Hepatic stellate cell (primary cell): ENCODE results near the gene HIPK2.

Experiments
- DNase-seq: peaks from one replicate; pipeline ENCODE4 v3.0.0; 2011; ENCODE audit warnings: low spot score

HIPK2 gene

DNA sequence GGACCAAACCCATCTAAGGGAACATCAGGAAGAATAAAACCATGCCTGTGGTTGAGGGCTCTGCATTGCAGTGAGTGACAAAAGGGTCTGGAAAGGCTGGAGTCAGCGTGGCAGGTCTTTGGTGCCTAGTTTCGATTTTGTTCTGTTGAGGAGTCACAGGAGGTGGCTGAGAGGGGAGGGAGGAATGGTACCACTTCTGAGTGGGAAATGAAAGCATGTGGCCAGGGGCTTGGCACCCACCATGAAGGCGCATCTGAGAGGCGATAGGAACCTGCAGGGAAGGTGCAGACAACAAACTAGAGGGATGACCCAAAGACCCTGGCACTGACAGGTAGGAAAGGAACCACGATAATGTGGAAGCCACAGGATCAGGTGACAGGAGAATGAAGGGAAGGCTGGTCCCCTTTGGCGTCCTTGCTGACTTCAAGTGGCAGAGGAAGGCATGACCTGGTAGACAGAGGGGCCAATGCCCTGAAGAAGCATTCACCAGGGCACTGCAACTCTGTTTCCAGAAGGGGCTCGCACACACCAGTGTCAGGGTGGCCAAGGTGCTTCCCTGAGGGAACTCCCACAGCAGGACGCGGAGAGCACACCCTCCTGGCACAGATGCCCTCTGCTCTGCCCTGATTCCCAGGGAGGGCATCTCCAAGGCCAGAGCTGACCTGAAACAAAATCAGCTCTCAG lies 41.7 kb downstream of the HIPK2 start:
- DNase-seq, result no peak

DNA sequence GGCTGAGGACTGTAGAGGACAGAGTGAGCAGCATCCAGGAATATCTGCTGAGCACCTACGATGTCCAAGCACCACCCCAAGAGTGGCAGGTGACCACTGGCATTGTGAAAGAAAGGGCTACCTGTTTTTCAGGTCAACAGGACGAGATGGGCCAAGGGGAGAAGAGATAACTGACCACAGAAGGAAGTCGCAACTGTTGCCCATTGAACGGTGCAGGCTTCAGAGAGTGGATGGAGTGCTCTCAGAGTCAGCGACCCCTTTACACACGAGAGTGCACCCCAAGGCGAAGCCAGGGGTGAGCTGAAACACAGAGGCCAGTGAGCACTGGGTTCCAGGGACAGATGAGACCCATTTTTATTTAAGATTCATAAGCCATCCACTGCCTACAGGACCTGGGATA lies 42.3 kb downstream of the HIPK2 start:
- DNase-seq, result no peak

DNA sequence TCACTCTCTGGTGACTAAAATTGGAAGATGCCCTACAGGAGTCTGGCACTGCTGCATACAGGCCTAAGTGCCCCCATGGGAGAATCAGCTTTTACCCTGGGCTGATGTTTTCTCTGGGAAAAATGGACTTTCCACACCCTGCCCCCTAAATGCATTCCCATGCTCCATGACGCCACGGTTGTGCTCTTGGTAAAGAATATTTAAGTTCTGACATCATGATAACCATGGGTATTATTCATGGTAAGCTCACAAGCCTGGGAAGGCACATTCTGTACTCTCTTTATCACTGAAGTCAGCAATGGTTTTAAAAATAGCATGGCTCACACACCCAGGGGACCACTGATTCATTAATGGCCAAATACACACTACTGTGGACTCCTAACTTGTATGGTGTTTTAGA lies 43.4 kb downstream of the HIPK2 start:
- DNase-seq, result peak; percentile 68

DNA sequence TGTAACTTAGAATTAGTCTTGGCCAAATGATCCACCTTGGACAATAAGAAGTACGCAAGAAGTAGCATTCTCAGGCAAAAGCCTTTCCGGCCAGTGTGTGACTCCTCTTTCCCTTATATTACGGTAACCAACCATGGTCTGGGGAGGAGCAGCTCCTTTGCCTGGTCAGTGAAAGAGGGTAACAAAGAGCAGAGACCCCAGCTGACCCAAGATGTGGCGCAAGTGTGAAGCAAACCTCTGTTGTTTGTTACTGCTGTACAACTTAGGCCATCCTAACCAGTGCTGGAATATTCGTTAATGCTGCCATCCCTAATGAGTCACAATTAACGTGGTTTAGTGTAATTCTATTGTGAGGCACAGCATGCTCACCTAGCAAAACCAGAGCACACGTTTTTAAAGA lies 44.0 kb downstream of the HIPK2 start:
- no peak for DNase-seq

DNA sequence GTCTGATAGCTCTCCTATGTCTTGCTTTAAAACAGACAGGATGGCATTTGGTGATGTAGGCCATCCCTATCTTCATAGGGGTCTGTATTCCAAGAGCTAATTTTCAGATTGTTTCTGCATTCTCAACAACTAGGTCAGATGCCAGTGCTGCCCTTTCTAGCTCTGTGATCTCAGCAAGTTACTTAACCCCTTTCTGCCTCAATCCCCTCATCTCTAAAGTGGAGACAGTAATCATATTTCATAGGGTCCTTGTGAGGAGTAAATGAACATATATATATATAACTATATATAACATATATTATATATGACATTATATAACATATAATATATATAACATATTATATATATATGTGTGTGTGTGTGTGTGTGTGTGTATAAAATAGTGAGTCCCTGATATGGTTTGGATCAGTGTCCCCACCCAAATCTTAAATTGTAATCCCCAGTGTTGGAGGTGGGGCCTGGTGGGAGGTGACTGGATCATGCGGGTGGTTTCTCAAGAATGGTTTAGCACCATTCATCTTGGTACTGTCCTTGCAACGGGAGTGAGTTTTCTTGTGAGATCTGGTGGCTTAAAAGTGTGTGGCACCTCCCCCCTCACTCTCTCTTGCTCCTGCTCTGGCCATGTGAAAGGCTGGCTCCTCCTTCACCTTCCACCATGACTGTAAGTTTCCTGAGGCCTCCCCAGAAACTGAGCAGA lies 45.2 kb downstream of the HIPK2 start:
- no peak for DNase-seq

DNA sequence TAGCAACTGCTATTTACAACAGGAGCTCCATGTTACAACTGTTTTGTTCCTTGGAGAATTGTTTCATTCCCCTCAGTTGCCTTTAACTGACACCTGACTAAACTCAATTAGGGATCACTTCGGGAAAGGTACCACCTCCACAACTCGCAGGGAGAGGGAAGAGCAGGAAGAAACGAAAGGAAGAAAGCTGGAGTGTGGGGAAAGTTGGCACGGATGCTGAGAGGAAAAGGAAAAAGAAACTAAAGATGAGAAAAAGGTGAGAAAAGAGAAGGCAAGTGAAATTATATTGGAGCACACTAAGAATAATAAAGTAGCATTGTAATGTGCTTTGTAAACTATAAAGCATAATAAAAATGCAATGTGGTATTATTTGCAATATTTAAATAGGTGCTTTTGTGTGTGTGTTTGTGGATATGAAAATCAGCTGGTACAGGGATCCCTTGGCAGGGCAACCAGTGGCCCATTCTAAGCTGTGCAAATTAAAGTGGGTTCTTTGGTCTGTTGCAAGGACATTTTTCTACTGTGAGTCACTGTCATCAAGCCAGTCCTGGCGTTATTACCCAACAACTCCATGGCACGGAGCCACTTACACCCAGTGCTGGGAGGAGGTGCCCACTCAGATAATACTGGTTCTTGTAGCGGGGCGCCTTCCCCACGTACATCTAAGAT lies 45.9 kb downstream of the HIPK2 start:
- DNase-seq, result peak; percentile 62

DNA sequence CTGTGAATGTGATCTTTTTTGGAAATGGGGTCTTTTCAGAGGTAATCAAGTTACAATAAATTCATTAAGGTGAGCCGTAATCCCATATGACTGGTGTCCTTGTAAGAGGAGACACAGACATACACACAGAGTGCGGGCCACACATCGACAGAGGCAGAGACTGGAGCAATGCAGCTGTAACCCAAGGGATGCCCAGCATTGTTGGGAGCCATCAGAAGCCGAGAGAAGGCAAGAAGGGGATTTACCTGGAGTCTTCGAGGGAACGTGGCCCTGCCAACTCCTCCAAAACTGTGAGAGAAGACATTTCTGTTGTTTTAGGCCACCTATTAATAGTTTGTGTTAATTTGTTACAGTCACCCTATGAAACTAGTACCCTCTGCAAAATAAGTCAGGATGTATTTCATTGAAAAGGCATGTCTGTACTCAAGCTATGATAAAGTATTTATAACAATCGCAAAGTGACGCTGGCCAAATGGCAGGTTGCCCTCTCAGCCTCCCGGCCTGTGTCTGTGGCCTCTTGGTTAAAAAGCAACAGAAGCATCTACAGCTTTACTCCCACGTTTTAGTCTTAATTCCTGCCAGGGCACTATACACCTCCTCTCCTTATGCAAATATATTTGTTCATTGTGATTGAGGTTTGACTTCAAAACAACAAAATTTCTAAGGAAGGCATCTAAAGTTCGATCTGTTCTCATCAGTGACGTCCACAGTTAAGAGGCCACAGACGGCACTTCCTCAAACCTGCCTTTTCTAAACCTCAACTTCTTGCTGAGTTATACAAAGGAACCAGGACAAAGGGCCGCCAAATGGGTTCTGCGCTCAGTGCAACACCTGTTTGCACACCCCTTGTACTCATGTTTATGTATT lies 46.8 kb downstream of the HIPK2 start:
- no peak for DNase-seq

DNA sequence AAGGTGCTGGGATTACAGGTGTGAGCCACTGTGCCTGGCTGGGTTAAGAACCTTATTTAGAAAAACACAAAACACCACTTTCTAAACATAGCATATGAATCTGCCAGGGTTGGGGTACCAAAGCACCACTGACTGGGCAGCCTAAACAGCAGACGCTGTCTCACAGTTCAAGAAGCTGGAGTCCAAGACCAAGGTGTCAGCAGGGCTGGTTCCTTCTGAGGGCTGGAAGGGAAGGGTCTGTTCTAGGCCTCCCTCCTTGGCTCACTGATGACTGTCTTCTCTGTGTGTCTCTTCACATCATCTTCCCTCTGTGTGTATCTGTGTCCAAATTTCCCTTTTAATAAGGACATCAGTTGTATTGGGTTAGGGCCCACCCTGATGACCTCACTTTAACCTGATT lies 49.6 kb downstream of the HIPK2 start:
- DNase-seq, result no peak

DNA sequence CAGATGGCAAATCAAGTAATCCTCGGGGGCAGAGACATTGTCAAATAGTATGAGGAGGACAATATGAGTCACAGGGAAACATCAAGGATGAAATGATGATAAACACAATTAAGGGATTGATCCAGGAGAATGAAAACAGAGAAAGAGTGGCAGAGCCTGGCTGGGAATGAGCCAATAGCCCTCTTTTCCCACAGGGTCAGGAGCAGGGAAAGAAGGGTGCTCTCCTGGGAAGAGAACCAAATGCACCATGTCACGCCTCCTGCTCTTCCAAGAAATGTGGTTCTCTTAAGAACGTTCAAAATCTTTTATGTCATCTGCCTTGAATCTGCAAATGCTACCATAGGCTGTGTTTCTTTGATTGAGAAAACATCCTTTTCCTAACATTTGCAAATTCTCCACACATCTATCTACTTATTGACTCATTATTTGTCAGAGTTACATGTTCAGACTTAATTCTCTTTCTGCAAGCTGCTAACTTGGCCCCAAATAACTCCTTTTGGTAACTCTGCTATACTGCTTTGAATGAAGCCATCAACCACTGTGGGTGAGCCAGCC lies 50.6 kb downstream of the HIPK2 start:
- DNase-seq, result no peak

DNA sequence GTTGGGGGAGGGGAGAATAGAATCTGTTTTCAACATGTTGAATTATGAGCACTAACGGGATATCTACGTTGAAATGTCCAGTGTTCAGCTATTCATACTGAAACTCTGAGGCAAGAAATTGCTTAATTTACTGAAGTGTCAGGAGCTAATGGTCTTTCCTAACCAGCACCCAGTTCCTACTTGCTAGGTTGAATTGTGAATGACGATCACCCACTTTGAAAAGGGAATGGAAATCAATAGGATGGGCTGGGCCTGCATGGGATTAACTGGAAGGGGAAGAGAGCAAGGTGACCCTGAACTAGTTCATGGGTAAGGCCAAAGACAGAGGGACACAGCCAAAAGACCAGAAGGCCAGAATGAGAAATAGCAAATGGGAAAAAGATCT lies 51.3 kb downstream of the HIPK2 start:
- DNase-seq, result no peak

DNA sequence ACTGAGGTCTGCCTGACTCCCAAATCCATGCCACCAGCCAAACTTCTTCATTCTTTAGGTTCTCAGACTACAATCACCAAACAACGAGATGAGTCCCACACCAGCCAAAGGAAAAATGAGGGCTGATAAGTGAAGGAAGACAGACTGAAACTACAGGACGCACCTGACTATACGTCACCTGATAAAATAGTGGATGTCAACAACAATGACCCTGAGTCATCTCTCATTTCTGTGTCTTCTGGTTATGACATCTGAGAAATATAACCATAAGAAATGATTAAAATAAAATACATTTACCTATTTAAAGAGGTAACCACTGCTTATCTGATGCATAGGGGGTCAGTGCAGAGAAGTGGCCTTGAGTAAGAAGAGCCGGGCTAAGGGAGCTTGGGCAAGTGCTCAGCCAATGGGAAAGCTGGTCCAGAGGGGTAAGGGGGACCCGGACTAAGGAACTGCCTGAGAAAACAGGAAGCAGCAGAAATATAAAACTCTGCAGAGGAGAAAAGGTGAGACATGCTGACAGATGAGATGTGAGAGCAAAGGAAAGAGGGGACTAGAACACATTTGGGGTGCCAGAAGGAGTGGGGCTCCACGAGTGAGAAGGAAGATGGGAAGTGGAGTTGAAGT lies 51.8 kb downstream of the HIPK2 start:
- no peak for DNase-seq

DNA sequence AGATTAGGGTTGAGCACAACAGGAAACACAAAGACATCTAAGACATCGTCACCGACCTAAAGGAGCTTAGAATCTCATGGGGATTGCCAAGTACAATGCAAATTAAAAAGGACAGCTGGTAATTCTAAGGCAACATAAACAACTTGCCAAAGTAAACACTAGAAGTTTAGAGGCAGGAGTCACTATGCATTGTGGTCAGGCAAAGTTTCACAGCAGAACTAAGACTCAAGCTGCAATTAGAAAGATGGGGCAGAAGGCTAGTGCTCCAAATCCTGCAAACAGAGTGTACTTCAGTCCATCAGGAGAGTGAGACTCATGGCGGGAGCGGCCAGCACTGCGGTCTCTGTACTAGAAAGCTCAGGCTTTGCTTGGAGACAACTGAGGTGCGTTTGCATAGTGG lies 52.7 kb downstream of the HIPK2 start:
- peak; percentile 51 for DNase-seq

DNA sequence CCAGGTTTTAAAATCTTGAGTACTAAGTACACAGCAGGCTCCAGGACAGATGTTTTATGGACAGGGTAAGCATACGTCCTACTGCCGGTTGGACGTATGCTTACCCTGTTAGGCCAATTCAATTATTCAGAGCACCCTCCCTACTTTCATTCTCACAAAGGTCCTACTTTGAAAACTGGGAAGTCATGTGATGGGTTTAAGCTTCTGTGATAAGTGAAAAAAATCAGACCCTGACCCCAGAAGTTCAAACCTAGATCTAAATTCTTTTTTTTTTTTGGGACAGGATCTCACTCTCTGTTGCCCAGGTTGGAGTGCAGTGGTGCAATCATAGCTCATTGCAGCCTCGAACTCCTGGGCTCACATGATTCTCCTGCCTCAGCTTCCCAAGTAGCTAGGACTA lies 55.2 kb downstream of the HIPK2 start:
- no peak for DNase-seq

DNA sequence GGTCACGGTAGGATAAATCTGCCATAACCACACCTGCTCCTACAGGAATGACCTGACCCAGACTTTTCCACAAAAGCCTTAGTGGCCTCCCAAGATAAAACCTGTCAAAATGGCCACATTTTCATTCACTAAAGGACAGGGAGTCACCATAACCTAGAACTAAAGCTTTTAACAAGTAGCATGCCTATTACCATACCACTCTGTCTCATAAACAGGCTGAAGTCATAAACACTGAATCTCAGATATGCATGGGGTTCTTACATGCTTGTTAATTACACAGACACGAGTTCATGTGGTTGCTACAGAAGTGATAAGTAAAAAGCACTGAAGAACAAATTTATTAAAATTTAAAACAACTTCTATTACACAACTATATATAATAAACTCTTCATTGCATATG lies 56.0 kb downstream of the HIPK2 start:
- DNase-seq, result no peak

DNA sequence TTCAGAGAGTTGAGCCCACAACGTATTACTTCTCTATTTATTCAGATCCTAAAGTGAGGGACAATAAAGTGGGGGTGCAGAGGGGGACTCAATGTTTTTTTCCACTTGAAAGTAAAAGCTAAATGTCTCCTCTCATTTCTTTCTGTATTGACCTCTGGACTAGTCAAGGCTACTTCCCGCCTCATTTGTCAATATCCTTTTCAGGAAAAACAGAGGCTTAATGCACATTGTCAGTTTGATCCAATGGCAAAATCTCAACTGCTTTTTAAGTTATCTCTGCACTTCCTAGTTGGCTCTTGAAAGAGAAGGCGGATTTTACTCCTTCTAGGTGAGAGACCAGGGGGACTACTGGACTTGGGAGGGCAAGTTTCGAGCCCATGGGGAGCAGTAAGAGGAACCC lies 56.4 kb downstream of the HIPK2 start:
- no peak for DNase-seq

DNA sequence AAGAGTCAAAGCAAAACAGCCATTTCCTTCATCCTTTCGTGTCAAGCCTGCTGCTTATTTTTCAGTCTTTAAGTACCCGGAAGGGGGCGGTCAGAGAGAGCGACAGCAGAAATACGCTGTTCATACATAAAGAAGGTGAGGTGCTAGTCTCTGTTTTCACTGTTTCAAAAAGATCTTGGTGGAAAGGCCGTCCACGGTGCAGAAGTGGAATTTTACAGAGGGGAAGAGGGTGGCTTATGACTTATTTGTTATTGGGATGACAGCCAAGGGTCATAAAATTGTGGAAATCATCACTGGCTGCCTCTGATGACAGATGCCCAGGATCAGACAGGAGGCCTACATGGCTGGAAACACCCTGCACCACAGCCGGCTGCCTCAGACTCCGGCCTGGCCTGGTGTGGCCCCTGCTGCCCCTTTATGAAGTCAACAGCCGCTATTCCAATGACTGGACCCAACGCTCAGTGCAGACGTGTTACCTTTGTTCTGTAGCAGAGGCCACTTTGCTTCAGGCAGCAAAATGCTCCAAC lies 57.0 kb downstream of the HIPK2 start:
- DNase-seq, result peak; percentile 38

DNA sequence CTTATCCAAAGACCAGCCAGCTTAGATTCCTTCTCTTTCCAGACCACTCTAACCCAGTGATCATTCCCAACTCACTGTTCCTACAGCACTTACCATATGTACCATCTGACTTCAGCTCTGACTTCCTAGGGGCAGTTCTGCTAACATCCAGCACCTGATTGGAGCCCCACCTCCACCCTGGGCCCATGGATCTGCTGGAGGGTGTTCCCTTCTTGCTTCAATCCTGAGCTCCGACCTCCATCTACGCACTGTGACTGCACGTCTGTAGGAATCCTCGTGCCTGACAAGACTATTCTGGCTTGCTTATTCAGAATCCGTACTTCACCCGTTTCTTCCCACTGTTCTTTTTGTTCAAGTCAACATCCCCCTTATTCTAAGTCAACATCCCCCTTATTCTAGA lies 57.6 kb downstream of the HIPK2 start:
- no peak for DNase-seq

DNA sequence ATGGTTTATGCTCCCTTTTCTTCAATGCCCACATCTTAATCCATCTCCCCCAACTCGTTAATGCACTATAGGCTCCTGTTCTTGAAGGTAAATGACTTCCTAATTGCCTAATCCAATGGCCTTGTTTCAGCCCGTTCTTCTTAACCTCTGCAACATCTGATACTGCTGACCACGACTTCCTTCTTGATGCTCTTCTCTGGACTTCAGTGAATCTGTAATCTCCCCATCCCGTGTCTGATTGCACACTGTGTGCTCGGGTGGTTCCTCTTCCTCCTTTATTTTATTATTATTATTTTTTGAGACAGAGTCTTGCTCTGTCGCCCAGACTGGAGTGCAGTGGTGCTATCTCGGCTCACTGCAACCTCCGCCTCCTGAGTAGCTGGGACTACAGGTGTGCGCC lies 58.9 kb downstream of the HIPK2 start:
- no peak for DNase-seq

DNA sequence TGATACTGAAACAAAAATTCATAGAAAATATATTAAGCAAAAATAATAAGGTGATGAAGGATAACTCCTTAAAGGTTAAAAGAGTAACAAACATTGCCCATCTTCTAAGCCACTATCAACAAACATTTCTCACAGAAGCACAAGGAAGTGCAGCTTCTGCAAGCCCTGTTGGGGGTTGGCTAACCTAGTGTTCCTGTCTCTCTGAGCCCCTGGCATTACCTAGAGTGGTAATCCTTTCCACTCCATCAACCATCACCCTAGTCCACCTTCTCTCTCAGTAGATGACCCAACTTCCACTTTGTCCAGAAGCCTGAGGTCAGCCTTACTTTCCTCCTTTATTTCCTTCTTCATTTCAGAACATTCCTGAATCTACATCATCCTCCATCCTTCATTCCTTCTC lies 59.7 kb downstream of the HIPK2 start:
- DNase-seq, result no peak

DNA sequence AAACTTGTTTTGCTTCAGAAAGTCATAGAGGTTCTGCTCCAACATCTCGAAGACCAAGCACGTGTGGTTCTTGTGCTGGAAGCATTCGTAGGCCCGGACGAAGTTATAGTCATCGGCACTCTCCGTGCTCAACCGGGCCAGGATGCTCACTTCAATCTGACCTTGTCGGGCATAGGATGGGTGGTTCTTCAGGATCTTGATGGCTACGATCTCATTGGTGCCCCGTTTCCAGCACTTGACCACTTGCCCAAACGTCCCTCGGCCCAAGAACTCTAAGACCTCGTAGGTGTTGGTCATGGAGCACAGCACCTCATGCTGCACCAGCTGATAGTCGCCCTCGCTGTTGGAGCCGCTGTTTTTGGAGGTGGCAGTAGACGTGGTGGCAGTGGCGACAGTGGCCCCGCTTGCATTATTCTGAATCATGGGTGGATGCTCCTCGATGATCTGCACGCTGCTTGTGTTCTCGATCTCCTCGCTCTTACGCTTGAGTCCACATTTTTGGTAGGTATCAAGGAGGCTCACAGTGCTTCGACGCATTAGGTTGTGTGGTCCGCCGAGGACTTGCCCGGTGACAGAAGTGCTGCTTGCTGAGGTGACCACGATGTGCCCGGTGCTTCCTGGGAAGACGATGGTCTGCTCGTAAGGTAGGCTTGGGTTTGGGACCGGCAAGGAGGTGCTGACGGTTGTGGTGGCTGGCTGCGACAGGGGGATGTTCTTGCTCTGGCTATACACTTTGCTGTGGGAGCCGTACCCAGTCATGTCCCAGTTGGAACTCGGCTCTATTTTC lies 61.4 kb downstream of the HIPK2 start:
- no peak for DNase-seq
